Activated effector memory CD4-positive, alpha-beta T cell treated with Interleukin-2 at 50 U/mL for 16 hours (primary cell): ENCODE data around the gene TM4SF1.

Experiments
- DNase-seq: peaks from one replicate; pipeline ENCODE4 v3.0.0-alpha.2; 2020

Gene TM4SF1

GRCh38 chr3:149374391-149374790, 3.1 kb downstream of the TM4SF1 start:
- no peak for DNase-seq

DNA sequence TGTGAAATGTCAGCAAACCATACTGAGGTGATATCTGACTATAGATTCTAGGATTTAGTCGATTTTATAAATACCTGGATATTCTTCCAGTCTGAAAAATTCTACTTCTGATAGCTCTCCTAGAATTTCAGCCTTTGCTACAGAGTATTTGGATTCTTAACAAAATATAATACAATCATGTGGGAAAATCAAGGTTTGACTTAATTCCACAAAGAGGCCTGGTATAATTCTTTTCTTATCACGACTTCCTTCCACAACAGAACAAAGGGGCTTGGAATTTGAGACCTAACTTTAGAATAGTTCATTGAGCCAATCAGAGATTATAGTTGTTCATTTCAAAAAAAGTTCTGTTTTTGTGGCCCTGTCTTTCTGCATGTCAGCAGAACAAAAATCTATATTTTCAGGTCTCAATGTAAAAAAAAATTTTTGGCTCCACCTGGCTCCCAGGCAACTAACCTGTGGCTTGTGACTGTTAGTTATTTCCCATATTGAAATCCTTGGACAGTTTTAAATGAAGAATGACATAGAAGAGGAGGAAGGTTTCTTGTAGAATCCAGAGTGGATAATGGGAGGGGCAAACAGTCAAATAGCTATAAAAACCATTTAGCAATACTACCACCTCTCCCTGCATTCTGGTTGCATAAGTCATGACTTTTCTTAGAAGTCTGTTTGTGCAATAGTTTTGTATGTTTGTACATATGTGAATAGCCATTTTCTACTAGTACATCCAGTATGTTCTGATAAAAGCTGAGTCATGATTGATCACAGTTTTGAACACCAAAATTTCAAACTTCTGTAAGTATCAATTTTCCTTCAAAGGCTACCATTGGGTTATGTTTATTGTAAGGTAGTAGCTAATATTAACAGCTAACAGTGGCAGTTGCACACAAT, 4.0 kb downstream of the TM4SF1 start:
- DNase-seq: no peak

DNA sequence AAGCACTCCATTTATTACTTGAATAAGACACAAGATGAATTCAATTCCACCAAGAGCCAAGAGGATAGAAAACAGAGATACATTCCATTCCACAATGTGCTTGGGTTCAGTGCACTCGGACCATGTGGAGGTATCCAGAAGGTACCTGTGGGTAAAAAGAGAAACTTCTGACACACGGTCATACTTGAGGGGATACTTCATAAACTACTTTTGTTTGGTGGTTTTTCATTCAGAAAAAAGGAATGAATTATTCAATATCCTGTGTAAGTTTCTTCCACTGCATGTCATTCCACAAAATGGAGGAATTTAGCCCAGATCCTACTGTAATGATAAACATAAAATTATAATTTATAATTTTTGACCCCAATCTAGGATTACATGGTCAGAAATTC, 5.7 kb downstream of the TM4SF1 start:
- no peak for DNase-seq

- DNase-seq: no peak
Observed at GRCh38 chr3:149371001-149371722, 6.3 kb downstream of the TM4SF1 start.

GRCh38 chr3:149369991-149370866, 7.2 kb downstream of the TM4SF1 start:
- no peak for DNase-seq

DNA sequence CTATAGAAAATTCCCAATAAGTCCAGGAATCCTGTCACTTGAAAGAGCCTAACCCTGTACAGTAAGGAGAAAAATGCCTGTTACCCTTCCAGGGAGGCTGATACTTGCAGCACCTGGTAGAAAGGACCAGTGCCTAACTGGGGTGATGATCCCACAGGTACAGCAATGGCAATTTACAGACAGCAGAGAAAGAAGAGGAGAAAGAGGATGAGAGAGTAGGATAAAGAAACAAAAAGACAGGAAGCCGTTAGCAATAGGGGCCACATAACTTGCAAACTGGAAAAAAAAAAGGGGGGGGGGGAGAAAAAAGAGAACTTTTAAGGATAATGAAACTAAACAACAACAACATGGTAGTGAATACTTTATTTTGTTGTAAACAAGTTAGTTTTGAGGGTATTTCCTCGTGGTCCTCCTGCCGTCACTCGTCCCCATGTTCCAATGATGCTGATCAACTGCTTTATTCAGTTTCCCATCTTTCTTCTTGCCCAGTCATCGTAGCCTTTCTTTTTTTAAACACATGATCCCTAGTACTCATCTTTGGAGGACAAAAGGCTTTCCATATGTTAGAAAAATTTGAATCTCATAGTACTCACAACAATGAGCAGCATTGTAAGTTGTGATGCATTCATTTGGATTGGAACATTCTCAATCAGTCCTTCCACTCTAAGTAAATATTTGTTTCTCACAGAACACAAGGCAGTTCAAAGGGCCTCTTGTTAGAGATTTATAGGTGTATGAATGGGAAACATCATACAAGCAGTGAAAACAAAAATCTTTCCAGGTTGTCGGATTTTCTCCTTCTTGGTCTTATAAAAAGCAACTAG, 8.6 kb downstream of the TM4SF1 start:
- no peak for DNase-seq

DNA sequence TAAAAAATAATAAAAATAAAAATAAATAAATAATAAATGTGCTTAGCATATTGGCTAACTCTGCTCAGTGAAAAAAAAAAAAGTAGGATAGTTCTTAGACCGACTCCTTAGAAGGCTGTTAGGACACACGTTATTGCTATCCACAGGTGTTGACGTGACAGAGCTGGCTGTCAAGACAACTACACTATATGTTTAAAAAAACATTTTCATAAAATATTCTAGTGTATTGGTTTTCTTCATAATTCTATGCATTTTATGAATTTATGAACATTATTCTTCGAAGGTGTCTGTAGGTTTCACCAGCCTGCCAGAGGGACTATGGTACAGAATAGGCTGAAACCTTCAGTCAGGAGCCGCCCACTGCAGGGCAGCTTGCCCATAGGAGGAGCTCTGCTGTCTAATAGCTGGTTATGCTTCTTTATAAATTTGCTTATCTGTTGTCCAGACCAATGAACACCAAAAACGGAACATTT, 9.2 kb downstream of the TM4SF1 start:
- DNase-seq: no peak

GRCh38 chr3:149366941-149367840, 10.3 kb downstream of the TM4SF1 start:
- no peak for DNase-seq

- no peak for DNase-seq
Observed at GRCh38 chr3:149366031-149366430, 11.4 kb downstream of the TM4SF1 start.

- no peak for DNase-seq
Observed at GRCh38 chr3:149364624-149365023, 12.8 kb downstream of the TM4SF1 start.

GRCh38 chr3:149363053-149363452, 14.4 kb downstream of the TM4SF1 start:
- no peak for DNase-seq

DNA sequence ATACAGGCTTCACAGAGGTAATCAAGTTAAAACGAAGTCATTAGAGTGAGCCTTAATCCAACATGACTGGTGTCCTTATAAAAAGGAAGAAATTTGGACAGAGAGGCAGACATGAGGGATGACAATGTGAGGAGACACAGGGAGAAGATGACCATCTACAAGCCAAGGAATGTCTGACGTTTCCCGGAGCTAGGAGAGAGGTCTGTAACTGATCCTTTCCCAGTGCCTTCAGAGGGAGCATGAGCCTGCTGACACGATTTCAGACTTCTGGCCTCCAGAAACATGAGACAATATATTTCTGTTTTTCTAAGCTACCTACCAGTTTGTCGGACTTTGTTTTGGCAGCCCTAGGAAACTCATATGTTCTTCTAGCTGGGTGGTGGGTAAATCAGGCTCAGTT, 15.1 kb downstream of the TM4SF1 start:
- no peak for DNase-seq

DNA sequence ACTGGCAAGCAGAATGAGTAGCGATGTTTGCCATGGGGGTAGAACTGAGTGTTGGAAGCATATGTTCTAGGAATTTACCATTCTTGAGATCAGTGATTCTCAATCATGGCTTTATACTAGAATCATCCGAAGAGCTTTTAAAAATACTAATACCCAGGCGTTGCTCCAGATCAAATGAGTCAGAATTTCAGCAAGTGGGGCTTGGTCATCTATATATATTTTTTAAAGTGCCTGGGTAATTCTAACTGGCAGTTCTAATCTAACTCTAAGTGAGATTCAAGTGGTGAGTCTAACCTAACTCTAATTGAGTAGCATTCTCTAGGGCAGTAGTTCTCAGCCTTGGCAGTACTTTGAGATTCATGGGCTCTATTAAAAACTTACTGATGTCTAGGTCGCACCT, 20.8 kb downstream of the TM4SF1 start:
- no peak for DNase-seq

DNA sequence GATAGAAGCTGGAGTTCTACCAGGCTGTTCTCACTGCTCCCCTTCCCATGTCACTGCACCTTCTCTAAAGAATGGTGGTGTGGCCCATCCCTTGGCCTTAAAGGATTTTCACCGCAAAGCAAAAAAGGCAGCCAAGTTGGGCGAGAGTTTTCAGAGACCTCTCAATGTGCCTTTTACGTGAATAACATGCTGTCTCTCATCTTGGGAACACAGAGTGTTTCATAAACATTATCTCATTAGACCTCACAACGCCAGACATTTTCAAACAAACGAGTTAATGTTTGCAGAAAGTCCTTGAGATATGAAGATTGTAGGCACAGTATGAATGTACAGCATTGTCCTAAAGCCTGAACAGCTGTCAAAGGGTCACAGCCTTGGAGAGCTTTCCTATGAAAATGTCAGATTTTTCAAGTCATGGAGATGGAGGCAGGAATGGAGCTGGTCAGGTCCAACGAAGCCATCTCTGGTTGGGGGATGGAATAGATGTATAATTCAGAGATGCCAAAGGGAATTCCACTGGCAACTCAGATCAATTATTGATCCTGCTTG, 21.3 kb downstream of the TM4SF1 start:
- DNase-seq: no peak

- no peak for DNase-seq
Observed at GRCh38 chr3:149353581-149354184, 23.8 kb downstream of the TM4SF1 start.

- DNase-seq: no peak
Observed at GRCh38 chr3:149352556-149352955, 24.9 kb downstream of the TM4SF1 start.

- no peak for DNase-seq
Observed at GRCh38 chr3:149343951-149344350, 33.5 kb downstream of the TM4SF1 start.

GRCh38 chr3:149342413-149343380, 34.8 kb downstream of the TM4SF1 start:
- DNase-seq: no peak

- no peak for DNase-seq
Observed at GRCh38 chr3:149340310-149340933, 37.0 kb downstream of the TM4SF1 start.
